ENCODE results near the gene RAB37. TPM values are rescaled to one million over a fixed set of nuclear protein-coding genes. Genes with fewer than 3 reads are reported as not detected.
A peak's percentile ranks its signal among the peaks of the same experiment; 100 is the strongest.

The RAB37 gene
- total RNA-seq, 1 donor from 2014 or later = 0.32 TPM

DNA sequence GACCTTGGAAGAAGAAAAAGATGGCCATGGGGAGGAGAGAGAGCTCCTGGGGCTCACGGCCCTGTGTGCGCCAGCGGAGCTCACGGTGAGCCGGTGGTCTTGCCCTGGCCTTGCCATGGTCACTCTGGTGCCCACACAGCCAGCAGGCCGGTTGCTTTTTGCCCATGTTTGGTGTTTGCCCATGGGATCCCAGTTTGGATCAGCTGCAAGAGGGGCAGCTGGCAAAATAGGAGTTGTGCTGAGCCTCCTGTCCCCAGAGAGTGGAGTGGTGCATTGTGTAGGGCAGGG is 12.9 kb downstream of the RAB37 start:
- peak overlapping the region; percentile 92 to 99 for H3K4me3 ChIP-seq
- H3K36me3 ChIP-seq = no peaks in the 10 kb centered on the region
- DNase-seq (ENCODE audit: low spot score in 2 of 2) = no peak
- TF ChIP-seq, protein P1, sequence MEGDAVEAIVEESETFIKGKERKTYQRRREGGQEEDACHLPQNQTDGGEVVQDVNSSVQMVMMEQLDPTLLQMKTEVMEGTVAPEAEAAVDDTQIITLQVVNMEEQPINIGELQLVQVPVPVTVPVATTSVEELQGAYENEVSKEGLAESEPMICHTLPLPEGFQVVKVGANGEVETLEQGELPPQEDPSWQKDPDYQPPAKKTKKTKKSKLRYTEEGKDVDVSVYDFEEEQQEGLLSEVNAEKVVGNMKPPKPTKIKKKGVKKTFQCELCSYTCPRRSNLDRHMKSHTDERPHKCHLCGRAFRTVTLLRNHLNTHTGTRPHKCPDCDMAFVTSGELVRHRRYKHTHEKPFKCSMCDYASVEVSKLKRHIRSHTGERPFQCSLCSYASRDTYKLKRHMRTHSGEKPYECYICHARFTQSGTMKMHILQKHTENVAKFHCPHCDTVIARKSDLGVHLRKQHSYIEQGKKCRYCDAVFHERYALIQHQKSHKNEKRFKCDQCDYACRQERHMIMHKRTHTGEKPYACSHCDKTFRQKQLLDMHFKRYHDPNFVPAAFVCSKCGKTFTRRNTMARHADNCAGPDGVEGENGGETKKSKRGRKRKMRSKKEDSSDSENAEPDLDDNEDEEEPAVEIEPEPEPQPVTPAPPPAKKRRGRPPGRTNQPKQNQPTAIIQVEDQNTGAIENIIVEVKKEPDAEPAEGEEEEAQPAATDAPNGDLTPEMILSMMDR (IDR thresholded peaks at IDR 0.05) = no peak
- H3K9me3 ChIP-seq = no peaks in the 10 kb centered on the region
- H3K4me1 ChIP-seq = peaks cover 4 to 12% of the 10 kb centered on the region in 2 donors
- no peaks in the 10 kb centered on the region for H3K27me3 ChIP-seq
- peak overlapping the region; percentile 83 to 85 for H3K27ac ChIP-seq
- intact Hi-C loops (cut with DNase I) = no loop called here

DNA sequence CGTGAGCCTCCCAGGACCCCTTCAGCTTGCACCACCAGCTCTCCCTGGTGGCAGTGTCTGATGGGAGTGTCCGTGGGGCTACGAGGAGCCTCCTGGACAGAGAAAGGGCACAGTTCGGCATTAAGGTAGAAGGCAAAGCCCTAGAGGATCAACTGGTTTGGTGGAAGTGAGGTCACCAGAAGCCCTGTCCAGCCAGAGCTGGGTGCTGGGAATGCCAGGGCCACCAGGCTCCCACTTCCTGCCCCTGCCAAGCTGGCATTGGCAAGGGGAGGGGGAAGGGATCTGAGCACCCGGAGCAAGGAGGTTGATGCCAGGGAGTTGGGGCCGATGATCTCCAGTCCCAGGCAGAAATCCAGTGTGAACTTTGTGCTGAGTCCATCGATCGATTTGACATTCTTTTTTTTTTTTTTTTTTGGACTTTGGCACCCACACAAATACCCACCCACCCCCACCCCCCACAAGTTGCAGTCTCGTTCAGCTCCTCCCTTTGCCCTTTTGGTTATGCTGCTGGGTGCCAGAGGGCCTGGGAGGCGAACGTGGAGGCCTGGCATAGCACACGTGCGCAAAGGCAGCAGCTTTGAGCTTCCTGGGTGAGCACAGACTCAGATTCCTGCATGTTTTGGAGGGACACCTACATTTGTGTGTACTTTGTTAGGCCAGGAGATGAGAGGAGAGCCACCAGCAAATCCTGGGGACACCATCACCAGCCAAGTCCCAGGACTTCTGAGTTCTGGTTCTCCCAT is 13.4 kb downstream of the RAB37 start:
- TF ChIP-seq, protein P1 (IDR thresholded peaks at IDR 0.05) = no peak
- no peaks in the 10 kb centered on the region for H3K27me3 ChIP-seq
- H3K36me3 ChIP-seq = no peaks in the 10 kb centered on the region
- peak overlapping the region; percentile 83 to 85 for H3K27ac ChIP-seq
- no peak for DNase-seq (ENCODE audit: low spot score in 2 of 2)
- H3K9me3 ChIP-seq = no peaks in the 10 kb centered on the region
- H3K4me3 ChIP-seq = peak overlapping the region; percentile 92 to 99
- peaks cover 4 to 11% of the 10 kb centered on the region in 2 donors for H3K4me1 ChIP-seq
- intact Hi-C loops (cut with DNase I) = no loop called here

DNA sequence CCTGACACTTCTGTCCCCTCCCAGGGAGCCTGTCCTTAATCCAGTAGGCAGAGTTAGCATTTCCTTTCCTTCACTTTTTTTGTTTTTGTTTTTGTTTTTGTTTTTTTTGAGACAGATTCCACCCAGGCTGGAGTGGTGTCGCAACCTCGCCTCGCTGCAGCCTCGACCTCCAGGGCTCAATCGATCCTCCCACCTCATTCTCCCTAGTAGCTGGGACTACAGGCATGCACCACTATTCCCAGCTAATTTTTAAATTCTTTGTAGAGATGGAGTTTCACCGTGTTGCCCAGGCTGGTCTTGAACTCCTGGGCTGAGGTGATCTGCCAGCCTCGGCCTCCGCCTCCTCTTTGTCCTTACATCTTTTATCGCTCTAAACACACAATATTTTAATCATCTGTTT is 15.4 kb downstream of the RAB37 start:
- intact Hi-C loops (cut with DNase I) = no loop called here
- Histone ChIP-seq H3K36me3 (no peaks in the 10 kb centered on the region), H3K4me3 (no peak overlapping the region), H3K9me3 (no peaks in the 10 kb centered on the region), H3K4me1 (peaks cover 4 to 11% of the 10 kb centered on the region in 2 donors), H3K27me3 (no peaks in the 10 kb centered on the region), H3K27ac (no peak overlapping the region)
- TF ChIP-seq, protein P1 (IDR thresholded peaks at IDR 0.05) = no peak
- no peak for DNase-seq (ENCODE audit: low spot score in 2 of 2)

DNA sequence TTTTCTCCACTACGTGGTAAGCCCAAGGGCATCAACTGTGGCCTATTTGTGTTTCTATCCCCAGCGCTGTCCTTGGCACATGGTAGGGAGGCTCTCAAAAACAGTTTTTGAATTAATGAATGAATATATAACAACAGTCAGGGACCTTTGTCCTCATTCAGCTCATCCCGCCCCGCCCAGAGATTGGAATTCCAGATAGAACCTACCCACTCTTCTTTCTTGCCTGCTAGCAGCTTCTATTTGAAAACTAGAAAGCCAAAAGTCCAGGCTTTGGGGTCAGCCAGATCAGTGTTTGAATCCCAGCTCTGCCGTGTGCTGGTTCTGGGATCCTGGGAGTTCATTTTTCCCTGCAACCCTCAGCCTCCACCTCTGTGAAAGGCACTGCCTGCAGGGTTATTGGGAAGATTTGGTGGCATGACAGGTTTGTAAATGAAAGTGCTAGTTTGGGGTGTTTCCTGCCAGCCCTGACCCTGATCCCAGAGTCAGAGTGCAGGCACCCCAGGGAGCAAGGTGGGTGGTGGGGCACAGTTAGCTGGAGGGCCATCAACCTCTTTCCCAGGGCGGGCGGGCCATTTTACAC is 15.9 kb downstream of the RAB37 start:
- no peak for DNase-seq (ENCODE audit: low spot score in 2 of 2)
- Histone ChIP-seq H3K9me3 (no peaks in the 10 kb centered on the region), H3K27me3 (no peaks in the 10 kb centered on the region), H3K27ac (no peak overlapping the region), H3K4me1 (peaks cover 4 to 12% of the 10 kb centered on the region in 2 donors), H3K4me3 (no peak overlapping the region), H3K36me3 (no peaks in the 10 kb centered on the region)
- TF ChIP-seq, protein P1 (IDR thresholded peaks at IDR 0.05) = no peak
- intact Hi-C loops (cut with DNase I) = no loop called here

DNA sequence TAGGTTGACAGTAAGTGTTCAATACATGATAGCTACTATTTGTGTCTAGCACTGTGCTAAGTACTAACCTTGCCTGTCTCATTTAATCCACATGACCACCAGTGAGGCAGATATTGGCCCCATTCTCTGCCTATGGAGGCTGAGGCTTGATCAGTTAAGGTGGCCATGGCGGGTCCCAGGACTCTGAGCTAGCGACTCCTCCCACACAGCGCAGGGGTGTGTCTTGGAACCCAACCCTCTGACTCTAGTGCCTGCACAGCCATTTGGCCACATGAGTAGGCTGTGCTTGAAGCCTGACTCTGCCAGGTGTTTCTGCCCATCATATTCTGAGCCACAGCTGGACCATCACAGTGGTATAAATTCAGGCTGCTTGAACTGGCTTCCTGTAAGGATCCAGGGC is 17.8 kb downstream of the RAB37 start:
- intact Hi-C loops (cut with DNase I) = no loop called here
- no peak overlapping the region for H3K27ac ChIP-seq
- H3K36me3 ChIP-seq = no peaks in the 10 kb centered on the region
- no peak overlapping the region for H3K4me3 ChIP-seq
- no peak for DNase-seq (ENCODE audit: low spot score in 2 of 2)
- peaks cover 8 to 24% of the 10 kb centered on the region in 2 donors for H3K4me1 ChIP-seq
- no peaks in the 10 kb centered on the region for H3K9me3 ChIP-seq
- H3K27me3 ChIP-seq = no peaks in the 10 kb centered on the region
- TF ChIP-seq, protein P1 (IDR thresholded peaks at IDR 0.05) = no peak

All from ascending aorta (tissue), 2 donors.